Midbrain (tissue), 1 donor: ENCODE measurements around the gene TALDO1.

Experiments used
- DNase-seq: peaks from one replicate; lab custom pipeline; 2025; lab: John Stamatoyannopoulos, UW

The TALDO1 gene

DNA sequence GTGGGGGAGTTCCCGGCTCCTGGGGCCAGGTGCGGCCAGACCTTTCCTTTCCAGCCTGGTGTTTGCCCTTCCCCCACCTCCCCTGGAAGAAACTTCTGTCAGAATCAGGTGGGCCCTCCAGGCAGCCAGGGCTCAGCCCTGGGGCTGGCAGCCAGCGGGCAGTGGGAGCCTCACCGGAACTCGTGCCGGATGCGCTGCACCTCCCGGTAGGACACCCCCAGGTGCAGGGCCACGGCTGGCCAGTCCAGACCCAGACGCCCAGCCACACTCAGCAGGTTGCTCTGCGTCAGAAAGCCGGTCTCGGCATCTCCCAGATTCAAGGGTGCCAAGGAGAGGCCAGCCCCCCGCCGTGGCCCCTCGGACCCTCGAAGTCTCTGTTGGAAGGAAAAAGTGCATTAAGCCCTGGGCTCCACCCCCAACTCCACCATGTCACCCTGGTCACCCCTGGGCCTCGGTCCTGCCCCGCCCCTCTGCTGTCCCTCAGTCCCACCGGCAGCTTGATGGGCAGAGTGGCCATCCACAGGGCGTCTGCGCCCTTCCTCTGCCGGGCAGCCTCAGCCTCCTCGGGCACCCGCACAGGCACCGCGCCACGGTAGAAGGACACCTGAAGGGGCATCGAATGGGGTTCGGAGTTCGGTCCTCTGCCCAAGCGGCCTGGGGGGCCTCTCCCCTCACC, 52.5 kb downstream of the TALDO1 start:
- no peak for DNase-seq

DNA sequence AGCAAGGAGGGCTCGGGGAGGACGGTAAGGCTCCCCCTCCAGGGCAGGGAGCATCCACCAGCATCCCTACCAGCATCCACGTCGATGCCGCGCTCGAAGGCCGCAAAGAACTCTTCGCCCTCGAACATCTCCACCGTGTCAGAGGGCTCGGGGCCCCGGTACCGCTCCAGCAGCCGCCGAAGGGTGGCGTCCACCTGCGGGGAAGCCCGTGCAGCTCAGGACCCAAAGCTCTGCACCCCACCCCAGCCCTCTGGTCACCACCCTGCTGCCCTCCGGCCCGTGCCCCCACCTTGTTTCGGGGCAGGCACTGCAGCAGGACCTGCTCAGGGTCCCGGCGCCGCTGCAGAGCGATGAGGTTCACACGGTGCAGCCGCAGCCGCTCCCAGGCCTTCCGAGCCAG, 53.2 kb downstream of the TALDO1 start:
- no peak for DNase-seq

DNA sequence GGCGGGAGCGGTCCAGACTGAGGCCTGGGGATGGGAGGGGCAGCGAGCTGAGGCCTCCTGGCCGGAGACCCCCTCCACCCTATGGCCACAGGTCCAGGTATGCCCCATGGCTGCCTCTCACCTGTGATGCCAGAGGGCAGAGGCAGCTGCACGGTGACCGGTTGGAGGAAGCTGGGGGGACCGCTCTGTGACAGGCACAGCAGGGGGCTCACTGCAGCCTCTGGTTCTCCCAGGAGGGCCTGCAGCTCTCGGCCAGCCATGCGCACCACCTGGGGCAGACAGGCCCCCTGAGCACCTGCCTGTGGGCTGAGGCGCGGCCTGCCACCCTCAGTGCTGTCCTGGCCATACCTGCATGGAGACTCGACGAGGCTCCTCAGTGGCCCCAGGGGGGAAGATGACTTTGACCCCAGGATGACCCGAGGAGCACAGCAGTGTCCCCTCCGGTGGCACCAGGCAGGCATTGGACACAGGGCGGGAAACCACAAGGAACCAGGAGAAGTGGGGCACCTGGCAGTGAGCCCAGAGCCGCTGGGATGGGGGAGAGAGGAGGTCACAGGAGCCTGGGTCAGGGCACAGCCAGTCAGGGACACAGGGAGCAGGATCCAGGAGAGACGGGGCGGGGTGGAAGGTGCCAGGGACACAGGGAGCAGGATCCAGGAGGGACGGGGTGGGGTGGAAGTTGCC, 54.0 kb downstream of the TALDO1 start:
- no peak for DNase-seq

DNA sequence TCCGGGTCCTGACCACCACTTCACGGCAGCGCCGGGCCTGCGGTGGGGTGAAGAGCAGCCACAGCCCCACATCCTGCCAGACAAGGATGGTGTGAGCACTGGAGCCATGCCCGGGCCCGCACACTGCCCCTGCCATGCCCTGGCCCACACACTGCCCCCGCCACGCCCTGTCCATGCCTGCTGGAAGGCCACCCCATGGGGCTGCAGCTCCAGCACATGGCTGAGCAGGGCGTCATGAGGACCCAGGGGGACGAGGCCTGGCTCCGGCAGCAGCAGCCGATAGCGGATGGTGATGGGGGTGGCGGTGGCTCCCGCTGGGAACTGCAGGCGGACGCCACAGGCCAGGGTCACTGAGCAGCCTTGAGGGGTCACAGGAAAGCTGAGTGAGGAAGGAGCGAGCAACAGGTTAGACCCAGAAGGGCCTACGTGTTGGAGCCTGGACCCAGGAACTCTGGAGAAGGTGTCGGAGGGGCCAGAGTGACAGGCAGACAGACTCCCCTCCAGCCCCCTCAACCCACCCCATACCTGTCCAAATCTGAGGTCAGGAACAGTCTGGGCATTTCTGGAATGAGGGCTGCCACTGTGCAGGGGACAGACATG, 54.9 kb downstream of the TALDO1 start:
- no peak for DNase-seq

DNA sequence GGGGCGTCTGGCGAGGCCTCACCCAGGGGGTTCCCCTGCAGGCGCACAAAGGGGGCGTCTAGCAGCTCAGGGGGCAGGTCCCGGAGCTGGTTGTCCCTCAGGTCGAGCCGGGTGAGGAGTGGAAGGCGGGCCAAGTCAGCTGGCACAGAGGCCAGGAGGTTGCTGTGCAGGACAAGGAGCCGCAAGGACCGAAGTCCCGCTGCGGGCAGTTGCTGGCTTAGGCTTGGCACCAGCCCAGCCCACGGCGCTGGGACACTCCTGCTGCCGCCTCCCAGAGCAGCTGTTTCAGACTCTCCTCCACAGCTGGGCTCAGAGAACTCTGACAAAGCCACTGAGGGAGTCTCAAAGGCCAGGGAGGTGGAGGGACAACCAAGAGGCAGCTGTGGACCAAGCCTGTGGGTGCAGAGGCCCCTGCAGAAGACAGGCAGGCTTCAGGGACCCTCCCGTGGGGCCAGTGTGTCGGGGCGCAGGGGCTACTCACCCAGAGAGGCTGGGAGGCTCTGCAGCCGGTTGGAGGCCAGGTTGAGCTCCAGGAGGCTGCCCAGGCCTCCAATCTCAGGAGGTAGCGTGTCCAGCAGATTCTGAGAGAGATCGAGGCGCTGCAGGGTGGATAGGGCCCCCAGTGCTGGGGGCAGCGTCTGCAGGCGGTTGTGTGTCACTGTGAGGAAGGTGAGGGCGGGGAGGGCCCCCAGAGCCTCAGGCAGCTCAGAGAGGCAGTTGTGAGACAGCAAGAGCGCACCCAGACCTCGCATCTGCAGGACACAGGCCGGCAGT, 55.6 kb downstream of the TALDO1 start:
- DNase-seq, result no peak

DNA sequence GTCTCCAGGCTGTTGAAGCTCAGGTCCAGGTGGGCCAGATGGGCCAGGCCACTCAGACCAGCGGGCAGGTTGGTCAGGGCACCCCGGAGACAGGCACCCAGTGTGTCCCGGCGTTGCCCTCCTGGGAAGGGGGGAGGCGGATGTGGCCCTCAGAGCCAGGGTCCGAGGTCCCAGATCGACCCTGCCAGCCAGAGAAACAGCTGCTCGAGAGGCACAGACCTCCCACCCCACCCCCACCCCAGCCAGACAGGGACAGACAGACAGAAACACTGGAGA, 56.1 kb downstream of the TALDO1 start:
- no peak for DNase-seq

DNA sequence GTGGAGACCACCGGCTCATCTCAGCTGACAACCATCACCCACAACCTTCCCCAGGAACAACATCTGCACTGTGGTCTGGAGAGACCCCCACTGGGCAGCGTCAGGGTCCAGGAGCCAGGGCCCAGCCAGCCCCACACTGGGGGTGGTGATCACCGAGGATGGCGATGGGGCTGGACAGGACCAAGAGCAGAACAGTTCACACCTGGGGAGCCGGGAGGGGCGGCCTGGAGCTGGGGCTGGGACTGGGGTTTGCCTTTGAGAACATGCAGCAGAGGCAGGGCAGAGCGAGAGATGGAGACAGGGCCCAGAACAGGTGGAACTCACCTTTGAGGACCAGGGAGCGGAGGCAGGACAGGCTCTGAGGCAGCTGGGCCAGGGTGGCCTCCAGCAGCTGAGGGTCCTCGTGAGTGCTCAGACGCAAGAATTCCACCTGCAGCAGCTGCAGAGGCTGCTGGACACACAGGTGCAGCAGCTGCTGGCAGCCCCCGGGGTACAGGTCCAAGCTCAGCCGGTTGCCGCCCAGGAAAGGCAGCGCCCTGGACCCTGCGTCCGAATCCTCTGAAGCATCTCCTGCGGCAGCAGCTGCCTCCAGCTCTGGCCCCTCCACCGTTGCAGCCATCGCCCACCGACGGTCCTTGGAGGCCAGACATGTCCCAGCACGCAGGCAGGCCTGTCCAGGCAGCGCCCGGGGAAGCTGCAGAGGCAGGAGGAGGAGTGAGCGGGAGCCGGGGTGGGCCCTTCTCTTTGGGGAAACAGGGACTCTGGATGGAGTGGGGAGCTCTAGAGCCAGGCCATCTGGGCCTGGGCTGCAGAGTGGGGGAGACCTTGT, 56.7 kb downstream of the TALDO1 start:
- DNase-seq, result no peak

DNA sequence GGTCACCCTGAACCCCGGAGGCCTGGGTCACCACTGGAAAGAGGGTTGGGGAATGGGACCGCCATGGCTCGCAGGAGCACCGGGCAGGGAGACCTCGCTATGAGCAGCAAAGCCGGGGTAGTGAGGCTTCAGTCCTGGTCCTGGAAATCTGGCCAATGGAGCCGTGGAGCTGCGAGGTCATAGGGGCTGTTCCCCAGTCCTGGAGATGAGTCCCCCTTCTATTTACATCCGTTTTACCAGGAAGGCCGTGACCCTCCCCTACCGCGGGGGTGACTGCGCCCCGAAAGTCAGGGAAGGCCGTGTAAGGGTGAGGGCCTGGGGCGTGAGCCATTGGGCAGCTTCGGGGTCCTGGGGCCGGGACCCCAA, 57.3 kb downstream of the TALDO1 start:
- DNase-seq, result no peak

DNA sequence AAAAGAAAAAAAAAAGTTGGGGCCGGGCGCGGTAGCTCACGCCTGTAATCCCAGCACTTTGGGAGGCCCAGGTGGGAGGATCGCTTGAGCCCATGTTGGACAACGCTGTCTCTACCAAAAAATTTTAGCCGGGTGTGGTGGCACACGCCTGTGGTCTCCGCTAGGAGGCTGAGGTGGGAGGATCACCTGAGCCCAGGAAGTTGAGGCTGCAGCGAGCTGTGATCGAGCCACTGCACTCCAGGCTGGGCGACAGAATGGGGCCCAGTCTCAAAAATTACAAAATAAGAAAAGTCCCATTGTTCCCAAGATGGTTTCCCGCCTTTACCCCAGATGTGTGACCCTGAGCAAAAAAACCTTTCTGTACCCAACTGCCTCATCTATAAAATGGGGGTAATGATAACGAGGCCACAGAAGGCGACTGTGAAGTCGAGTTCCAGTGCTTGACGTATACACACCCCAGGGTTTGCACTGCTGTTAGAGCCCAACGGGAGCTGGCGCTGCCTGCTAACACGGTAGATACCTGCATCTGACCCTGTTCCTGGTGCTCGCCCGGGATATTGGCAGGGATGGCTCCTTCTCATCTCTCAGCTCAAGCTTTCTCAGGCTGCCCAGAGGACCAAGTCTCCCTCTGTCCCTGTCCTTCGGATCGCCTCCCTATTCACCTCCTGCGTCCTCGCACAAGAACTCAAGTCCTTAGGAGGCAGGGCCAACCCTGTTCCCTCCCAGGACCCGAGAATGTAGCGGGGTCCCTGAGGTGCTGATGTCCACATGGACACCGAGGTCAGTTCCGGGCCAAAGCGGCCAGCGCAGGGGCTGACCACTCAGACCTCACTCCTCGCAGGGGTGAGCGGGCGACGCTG, 61.4 kb downstream of the TALDO1 start:
- DNase-seq, result peak; percentile 78

DNA sequence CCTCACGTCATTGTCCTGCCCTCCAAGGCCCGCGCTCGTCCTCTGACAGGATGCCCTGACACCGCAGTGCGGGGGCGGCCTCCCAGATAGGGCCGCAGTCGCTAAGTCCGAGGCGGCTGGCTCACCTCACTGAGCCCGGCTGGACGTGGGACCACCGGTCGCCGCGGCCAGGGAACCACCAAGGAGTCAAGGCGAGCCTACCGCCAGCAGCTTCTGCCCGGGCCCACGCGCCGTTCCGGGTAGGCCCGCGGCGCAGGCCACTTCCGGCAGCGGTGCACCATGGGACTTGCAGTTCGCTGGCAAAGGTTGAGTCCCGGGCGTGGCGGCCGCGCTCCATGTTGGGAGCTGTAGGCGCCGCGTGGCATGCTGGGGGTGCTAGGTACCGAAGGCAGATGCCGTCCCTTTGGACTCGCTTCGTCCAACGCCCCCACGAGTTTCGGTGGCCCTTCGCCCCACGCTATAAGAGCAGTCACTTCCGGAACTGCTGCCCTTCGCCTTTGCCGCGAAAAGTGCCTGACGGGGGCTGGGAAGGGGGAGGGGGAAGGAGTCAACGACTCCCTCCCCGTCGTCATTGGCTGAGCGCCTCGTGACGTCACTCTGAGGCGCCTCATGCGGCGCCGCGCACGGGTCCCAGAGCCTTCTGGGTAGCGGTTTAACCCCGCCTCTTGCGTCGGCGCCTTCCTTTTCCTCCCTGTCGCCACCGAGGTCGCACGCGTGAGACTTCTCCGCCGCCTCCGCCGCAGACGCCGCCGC, 62.2 kb downstream of the TALDO1 start, which contains the start of gene RPLP2:
TSS of gene RPLP2 (plus strand) at position 681 of the 753 bp plus-strand sequence. CDS start 268 bp downstream, outside the sequence.
- peak; percentile 98 for DNase-seq

DNA sequence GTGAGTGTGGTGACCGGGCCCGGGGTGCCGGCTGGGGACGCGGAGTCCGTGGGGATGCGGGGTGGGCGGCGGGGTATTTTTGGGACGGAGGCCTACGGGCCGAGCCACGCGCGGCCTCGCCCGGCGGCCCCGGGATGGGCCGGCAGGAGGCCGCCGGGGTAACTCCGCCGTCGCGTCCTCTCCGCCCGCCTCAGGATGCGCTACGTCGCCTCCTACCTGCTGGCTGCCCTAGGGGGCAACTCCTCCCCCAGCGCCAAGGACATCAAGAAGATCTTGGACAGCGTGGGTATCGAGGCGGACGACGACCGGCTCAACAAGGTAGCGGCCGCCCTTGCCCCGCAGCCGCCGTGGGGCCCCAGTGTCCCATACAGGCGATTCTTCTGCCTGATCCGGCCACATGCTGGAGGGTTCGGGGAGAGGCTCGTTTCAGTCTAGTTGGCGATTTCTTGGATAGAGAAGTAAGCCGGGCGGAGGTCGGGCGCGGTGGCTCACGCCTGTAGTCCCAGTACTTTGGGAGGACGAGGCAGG, 62.8 kb downstream of the TALDO1 start:
- DNase-seq, result no peak

DNA sequence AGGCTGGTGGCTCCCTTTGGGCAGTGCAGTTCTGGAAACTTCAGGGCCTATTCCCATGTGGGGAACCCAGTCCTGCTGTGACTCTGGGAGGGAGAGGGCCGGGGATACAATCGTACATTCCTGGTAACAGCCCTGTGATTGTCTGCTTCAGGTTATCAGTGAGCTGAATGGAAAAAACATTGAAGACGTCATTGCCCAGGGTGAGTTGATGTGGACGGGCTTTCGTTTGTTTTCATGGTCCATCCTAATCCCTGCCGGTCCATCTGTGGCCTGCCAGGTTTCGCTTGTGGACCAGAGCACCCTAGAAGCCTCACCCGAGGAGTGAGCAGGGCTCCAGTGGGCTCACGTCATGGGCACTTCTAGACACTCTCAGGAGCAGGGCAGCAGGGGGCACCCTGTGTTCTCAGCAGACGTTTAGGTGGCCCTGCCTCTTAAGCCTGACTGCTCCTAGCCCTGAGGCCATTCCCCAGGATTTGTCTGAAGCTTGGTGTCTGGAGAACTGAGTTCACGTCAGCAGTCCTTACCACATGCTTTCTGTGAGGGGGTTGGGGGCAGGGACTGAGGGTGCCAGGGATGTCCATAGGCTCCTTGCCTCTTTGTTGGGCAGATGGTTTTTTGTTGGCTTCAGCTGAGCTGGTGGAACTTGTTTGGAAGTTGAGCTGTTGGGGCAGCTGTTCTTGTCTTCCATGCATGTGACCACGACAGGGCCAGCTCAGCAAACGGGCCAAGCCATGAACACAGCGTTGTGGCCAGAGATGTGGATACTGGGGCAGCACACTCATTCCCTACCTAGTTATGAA, 64.4 kb downstream of the TALDO1 start:
- DNase-seq, result no peak

DNA sequence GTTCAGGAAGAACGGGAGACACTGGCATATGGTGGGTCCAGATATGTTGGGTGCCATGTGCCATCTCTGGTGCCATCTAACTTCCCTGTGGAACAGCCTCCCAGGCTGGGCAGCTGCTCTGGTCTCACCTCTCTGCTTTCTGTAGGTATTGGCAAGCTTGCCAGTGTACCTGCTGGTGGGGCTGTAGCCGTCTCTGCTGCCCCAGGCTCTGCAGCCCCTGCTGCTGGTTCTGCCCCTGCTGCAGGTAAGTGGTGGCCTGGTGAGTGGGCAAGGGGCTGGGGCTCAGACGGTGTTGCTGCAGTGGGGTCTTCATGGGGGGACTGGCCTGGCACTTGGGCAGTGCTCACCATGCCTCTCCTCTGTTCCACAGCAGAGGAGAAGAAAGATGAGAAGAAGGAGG, 65.1 kb downstream of the TALDO1 start:
- no peak for DNase-seq

DNA sequence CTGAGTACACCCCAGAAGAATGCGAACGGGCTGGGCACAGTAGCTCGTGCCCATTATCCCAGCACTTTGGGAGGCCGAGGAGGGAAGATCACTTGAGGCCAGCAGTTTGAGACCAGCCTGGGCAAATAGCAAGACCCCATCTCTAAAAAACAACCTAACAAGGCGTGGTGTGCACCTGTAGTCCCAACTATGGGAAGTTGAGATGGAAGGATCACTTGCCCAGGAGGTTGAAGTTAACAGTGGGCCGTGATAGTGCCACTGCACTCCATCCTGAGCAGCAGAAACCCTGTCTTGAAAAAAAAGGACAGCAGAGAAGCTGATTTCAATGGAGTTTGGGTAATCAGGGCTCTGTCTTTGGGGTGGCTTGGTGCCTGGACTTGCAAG, 65.8 kb downstream of the TALDO1 start:
- DNase-seq, result no peak

DNA sequence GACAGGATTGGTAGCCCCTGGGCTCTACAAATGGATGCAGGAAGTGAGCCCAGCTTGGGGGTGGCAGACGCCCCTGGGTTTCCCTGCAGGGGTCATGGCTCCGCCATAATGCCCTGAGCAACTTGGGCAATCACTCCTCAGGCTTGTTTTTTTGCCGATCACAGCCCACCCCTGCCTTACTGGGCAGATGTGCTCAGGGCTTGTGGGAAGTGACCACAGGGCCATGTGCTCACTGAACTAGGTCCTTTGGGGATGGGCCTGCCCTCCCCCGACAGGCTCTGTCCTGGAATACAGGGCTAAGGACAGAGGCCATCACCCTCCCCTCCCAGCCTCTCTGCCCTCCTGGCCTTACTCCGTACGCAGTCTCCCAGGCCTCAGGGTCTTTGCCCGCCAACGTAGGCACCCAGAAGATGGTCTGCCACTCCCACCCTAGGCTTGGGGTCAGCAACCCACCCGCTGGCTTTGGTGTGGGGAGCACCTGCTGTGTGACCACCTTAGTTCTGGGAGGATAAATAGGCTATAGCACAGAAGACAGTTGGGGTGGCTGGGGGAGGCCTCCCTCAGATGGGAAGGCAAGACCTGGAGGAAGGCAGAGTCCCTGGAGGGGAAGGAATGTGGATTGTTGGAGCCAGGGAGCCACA, 66.3 kb downstream of the TALDO1 start:
- DNase-seq, result no peak
